A549 (cell line): ENCODE data around the gene FOXN4.

Source experiments
- CBX2 ChIP-seq: fragments of 200-600 bp; sonication (generic); IDR thresholded peaks from 2 replicates; pipeline ENCODE4 v1.6.1; 2016; ENCODE audit warnings: low read depth, mild to moderate bottlenecking, borderline replicate concordance
- CTCF ChIP-seq: fragments of >200 bp; sonication (Bioruptor Twin); formaldehyde crosslinking; IDR thresholded peaks from 3 replicates; pipeline ENCODE4 v1.5.1; 2016
- EP300 ChIP-seq, 2 experiments: fragments of >200 bp; sonication (Bioruptor Twin); formaldehyde crosslinking; IDR thresholded peaks; 2 replicates in 1 of 2; 3 replicates in 1 of 2; pipeline ENCODE4 v1.6.1; 2016 to 2017
- ESRRA ChIP-seq: fragments of 150-350 bp; IDR thresholded peaks from 2 replicates; pipeline ENCODE4 v1.6.1; 2014; ENCODE audit warnings: mild to moderate bottlenecking, low read length, borderline replicate concordance
- FOSB ChIP-seq: fragments of 250-450 bp; sonication (Bioruptor Pico); IDR thresholded peaks from 2 replicates; pipeline ENCODE4 v1.5.0; 2020; ENCODE audit warnings: mild to moderate bottlenecking, moderate library complexity
- HDAC2 ChIP-seq: fragments of 200-600 bp; sonication (generic); IDR thresholded peaks from 2 replicates; pipeline ENCODE4 v1.6.1; 2016
- KDM5A ChIP-seq: fragments of 200-600 bp; sonication (generic); IDR thresholded peaks from 2 replicates; pipeline ENCODE4 v1.6.1; 2016; ENCODE audit warnings: antibody characterized with exemption, mild to moderate bottlenecking
- MAX ChIP-seq: IDR thresholded peaks from 2 replicates; pipeline ENCODE4 v1.6.1; 2012
- POLR2A ChIP-seq: IDR thresholded peaks from 2 replicates; pipeline ENCODE4 v1.6.1; 2012; ENCODE audit warnings: mild to moderate bottlenecking, low read length
- REST ChIP-seq: fragments of 200-600 bp; sonication (generic); IDR thresholded peaks from 2 replicates; pipeline ENCODE4 v1.6.1; 2016; ENCODE audit warnings: antibody characterized with exemption, mild to moderate bottlenecking, moderate library complexity
- RNF2 ChIP-seq: fragments of 200-600 bp; sonication (generic); IDR thresholded peaks from 2 replicates; pipeline ENCODE4 v1.6.1; 2016; ENCODE audit warnings: low read depth, mild to moderate bottlenecking, antibody characterized with exemption, moderate library complexity, borderline replicate concordance
- USF2 ChIP-seq: fragments of 450-650 bp; IDR thresholded peaks from 2 replicates; pipeline ENCODE4 v1.6.1; 2014; ENCODE audit warnings: antibody characterized with exemption

- TF ChIP-seq CTCF (no peak), POLR2A (no peak), REST (no peak), FOSB (CRISPR knock-in tag) (no peak), HDAC2 (no peak), KDM5A (no peak), USF2 (no peak), ESRRA (no peak), MAX (no peak), CBX2 (no peak), EP300 (IDR thresholded peaks at IDR 0.05) (no peak), RNF2 (no peak)
Measured at GRCh38 chr12:109287181-109287580, 21.9 kb downstream of the FOXN4 start.
